Non-pigmented ciliary epithelial cell (primary cell): ENCODE data around the gene CNNM2.
"Not testable (repeated sequence)": the region's sequence is repeated elsewhere in the genome, so short reads cannot be mapped to it uniquely, and the experiment has no call there.

ENCODE experiments used
- DNase-seq: peaks from one replicate; pipeline ENCODE4 v3.0.0-alpha.2; 2010; ENCODE audit warnings: low read depth

Gene CNNM2

DNA sequence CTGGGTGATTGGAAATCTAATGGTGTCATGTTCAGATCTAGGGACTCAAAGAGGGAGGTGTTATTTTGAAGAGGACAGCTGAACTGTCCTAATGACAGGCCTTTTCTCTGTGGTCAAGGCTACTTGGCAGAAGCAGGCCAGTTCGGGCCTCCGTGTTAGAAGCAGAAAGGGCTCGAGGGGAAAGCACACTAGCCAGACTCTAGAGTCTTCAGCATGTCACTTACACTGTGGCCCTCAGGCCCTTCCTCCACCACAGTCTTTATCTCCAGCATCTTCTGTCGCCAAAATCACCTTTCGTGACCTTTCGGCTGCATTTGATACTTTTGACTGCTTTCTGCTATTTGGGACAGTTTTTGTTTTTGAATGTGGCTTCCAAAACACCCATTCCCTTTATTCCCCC is 123.3 kb downstream of the CNNM2 start:
- no peak for DNase-seq

DNA sequence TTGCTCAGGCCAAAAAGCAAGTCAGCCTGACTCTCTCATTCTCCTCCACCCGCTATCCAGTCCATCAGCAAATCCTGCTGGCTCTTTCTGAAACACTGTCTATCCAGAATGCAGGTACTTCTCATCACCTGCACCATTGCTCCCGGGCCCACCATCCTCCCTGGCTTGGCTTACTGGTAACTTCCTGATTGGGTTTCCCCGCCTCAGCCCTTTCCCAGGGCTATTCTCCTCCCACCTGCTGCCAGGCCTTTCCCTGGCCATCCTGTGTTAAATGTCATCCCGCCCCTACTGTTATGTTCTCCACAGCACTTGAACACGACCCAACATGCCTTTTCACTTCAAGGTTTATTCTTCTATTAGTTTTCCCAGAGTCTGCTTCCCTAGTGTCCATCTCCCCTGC is 124.0 kb downstream of the CNNM2 start:
- DNase-seq = no peak

DNA sequence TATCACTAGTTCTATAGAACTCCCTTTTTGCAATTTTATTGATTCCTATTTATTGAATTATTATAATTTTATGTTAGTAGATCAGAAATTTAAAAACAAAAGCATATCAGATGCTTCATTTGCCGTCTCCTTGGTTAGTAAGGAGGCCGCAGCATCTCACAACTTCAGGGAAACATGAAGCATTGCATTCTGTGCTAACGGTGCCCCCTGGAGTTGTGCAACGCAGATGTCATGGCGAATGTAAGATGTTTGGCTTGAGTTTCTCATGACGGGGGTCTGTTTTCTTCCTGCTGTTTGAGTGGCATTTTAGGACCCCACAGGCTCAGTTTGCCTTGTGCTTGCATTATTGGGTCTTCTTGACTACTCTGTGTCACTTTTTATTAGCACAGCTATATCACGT is 124.8 kb downstream of the CNNM2 start:
- no peak for DNase-seq

DNA sequence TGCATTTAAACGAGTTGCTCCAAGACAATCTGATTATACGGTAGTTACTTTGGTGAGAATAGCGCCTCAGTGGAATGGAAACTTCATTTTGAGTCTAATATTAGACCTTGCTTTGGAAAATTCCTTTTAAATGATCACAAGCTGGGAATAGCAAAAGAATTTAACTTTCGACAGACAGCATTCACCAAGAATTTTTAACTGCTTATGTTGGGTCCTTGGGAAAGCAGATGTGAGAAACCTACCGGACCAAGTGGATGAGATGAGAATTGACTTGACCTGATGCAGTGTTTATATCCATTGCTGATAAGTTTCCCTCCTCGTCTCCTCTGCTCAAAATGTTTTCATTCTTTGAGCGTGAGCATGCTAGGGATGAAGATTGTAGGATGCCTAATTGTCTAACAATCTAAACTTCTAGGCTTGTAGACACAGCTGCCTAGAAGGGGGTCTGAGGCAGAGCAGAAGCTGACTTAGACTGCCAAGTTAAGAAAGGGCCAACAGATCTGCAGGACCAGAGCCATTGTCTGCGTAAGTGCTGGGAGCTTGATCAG is 126.9 kb downstream of the CNNM2 start:
- peak; percentile 85 for DNase-seq

DNA sequence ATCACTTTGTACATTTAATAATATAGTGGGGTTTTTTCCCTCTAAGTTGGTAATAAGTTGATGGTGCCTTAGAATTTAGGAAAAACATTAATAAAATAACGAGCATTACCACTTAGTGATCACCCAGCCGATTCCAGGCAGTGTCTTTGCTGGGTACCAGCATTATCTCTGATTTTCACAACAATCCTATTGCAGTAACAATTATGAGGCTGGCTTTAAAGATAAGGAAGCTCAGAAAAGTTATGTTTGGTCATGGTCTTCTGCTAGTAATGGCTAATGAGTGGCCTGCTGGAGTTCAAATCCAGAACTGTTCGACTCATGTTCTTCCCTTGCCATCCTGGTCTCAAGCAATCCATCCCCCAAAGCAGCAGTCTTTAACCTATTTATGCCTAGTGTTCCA is 127.9 kb downstream of the CNNM2 start:
- DNase-seq = no peak

DNA sequence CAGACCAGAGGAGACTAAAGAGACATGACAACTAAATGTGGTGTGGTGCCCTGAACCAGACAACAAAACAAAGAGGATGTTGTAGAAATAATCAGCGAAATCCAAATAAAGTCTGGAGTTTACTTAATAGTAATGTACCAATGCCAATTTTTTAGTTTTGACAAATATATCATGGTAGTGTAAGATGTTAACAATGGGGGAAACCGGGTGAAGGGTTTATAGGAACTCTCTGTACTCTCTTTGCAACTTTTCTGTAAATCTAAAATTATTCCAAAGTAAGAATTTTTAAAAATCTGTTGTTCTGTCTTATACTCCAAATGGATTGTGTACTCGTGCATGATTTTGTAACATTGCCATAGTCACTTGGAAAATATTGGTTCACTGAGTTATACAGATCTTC is 129.3 kb downstream of the CNNM2 start:
- DNase-seq = no peak

DNA sequence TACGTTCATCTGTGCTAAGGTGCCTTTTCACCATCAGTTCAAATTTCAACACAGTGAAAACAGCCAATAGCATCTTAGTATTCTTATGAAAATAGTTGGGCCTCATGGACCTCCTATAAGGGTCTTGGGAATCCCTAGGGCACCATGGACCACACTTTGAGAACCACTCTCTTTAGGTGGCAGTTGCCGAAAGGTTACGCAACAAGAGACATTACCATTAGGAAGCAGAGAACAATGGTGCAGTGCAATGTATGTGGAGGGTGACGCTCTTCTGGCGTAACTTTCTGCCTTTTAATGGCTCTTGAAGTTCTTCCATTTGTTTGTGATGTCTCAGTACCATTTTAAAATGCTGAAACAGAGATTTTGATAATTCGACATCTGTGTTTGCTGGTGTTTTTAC is 131.1 kb downstream of the CNNM2 start:
- no peak for DNase-seq

DNA sequence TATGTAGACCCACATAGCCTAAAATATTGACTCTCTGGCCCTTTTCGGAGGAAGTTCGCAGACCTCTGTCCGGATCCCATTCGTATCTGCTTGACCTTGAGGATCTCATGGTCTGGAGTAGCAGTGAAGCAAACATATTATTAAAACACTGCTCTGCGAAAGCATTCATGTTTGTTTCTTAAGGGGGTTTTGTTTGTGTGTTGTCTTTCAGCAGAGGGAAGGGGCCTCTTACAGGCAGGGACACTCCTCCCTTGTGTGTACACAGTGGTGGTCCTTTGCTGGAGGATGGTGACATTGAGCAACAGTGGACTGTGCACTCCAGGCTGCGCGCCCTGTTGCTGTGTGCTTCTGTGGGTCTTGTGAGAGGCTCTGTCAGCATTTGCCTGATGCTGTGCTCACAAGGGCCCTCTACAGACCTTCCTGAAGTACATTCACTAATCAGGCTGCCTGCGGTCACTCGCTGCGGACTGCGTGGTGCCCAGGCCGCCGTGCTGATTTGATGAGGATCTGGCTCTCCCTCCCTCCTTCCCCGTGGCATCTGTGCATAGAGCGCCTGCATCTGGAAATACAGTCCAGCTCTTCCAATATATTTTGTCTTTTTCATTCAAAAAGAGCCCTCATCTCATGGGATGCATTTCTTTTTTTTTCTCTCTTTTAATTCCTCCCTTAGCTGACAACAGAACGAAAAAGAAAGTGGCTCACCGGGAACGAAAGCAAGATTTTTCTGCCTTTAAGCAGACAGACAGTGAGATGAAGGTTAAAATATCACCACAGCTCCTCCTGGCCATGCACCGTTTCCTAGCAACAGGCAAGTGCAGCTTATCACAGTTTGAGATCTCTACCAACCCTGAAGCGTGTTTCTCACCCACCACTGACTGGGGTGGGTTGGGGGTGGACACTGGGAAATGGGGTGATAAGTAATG is 135.8 kb downstream of the CNNM2 start:
- DNase-seq = peak; percentile 41

DNA sequence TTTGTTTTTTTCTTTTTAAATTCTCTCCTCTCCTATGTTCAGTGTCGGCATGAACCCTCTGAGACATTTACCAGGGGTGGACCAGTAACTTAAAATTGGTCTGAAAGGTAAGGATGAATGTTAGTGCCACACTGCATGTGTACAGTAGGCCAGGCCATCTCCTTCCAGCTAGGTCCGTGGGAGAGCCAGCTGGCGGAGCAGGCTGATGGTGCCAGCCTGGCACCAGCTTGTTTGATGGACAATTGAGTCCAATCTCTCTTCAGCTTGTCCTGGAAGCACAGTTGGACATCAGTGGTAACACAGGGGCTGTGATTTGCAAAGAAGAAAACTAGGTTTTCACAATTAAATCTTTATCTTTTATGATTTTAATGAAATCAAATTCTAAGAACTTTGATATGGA is 136.5 kb downstream of the CNNM2 start:
- no peak for DNase-seq

DNA sequence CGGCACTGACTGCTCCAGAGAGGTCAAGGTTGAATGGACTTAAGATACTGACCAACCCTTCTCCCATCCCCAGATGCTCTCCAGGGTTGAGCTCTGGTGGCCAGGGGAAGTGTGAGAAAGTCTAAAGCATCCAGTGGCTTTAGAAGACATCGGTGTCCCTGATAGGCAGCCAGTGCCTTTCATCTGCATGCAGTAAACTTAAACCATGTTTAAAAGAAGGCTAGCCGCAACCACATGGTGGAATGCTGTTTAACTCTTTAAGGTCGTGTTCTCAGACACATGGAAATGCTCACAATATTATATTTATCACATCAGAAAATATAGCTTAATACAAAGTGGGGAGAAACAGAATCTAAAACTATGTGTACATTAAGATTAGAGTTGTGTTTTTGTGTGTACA is 137.0 kb downstream of the CNNM2 start:
- no peak for DNase-seq

DNA sequence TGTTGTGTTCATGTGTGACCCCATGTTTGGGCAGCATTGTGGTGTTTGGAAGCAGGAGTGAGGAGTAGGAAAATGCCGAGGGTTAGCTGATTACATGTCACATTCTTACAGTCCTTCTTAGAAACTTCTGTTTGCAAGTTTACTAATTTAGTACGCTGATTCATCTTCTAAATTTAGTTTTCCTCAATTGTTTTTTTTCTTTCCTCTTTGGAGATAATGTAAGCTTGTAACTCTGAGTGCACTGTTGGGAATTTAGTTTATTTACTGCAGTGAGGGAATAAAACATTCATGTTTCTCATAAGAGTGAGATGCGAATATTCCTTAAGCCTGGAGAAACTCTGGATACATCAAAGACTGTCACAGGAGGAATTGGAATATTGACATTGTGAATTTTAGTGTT is 139.9 kb downstream of the CNNM2 start:
- DNase-seq = no peak

DNA sequence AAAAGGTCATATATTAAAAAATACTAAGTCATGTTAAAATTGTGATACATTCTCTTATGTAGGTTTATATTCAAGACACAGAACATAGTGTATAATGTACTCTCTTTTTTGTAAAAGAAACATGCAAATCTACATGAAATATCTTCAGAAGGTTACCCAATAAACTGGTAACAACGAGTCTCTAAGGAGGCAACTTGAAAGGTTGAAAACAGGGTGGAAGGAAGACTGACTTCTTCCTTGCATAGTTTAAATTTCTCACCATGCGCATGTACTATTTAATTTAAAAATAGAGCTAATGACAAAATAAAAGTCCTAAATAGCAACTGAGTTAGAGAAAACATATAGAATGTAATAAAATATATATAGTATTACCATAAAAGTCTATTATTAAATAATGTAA is 142.5 kb downstream of the CNNM2 start:
- DNase-seq = no peak

DNA sequence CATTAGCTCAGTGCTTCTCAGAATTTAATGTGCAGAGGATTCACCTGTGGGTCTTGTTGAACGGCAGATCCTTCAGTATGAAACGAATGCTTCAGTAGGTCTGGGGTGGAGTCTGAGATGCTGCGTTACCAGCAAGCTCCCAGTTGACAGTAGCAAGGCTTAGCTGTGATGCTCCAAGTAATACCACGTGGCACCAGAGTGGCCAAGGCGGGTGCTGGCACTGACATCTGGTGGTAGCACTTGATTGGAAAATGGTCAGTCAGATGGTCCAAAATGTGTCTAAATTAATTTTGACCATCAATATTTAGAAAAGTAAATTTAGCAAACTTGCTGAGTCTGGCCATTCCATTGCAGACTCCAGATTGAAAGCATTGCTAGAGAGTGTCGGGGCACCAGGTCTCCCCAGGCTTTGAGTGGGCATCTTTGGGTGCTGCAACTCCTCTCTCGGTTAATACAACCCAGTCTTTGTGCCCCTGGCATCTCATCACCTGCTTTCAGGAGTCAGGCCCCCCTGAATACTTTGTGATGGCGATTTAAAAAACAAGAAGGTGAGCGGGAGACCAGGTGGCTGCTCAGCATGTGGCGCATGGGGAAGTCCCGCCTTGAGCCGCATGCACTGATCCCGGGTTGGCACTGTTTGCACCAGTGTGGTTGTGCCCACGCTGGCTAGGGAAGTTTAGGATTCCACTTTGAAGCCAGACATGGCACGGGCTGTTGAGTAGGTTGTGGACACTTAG is 144.9 kb downstream of the CNNM2 start:
- DNase-seq = no peak

DNA sequence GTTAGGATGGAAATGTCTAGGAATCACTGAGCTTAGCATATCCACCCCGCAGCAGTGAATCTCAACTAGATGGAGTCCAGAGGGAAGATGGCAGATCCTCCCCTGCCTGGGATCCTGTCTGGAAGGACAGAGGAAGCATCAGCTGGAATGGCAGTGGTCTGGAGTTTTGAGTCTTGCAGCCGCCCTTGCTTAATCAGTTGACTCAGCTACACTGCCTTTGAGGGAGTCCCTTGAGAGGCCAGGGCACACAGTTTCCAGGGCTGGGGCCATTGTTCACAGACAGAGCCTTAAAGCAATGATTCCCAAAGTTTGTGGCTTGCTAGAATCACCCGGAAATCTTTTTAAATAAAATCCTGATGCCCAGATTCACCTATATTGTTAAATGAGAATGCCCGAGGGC is 146.9 kb downstream of the CNNM2 start:
- no peak for DNase-seq

DNA sequence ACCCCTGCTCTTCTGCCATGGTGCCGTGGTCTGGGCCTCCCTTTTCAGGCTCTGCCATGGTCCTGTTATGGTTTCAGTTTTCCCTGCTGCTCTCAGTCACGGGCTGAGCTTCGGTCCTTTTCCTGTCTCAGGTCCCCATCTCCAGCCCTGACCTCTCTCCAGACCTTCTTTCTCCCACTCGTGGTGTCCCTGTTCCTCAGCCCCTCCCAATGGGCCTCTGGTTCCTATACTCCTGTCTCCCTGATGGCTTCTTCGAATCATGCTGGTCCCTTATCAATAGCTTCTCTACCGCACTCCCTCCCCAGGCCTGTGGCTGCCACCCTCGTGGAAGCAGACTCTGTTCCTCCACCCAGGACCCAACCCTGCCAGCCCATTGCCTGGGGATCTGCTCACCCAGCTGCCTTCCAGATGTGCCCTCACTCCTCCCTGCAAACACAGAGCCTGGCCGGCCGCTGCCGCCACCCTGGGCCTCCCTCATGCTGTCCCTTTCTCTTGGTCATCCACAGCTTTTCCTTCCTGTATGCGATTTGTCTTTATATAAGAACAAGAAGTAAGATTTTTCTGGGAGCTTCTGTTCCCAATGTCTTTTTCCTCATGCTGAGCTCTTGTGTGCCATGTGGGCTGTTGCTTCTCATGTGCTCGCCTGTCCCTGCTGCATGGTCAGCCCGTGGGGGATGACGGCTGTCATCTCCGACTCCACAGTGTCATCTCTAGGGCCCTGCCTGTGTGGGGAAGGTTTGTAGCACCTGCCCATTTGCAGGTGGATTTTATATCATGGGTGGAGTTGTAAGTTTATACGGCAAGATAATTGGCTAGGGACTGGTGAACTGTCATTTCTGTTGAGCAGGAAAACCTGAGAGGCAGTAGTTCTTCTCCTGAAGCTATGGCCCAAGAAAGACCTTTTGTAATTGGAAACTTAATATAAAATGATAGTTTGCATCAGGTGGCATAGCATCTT is 148.3 kb downstream of the CNNM2 start:
- DNase-seq = no peak

DNA sequence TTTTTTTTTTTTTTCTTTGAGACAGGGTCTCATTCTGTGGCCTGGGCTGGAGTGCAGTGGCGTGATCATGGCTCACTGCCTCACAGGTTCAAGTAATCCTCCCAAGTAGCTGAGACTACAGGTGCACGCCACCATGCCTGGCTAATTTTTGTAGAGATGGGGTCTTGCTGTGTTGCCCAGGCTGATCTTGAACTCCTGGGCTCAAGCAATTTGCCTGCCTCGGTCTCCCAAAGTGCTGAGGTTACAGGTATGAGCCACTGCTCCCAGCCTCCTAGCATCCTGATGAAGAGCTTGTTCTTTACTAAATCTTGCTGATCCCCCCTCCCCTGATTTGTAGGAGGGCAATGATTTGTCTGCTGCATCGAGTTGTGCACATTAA is 149.0 kb downstream of the CNNM2 start:
- DNase-seq = not testable (repeated sequence)

DNA sequence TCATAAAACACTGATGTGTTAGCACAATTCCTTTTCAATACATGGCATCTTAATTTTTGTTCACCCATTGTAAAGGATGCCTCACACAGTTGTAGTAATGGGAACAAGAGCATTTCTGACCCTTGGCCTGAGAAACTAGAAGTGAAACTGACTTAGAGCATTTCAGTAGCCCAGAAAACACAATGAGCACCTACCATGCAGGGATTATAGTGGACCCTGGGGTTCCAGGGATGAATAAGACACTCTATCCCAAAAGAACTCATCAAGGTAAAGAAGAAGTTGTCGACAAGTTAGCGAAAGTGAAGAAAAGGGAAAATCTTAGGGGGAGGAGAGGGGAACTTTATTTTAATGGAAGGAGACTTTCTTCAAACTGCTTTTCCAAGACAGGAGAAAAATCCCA is 149.4 kb downstream of the CNNM2 start:
- no peak for DNase-seq

DNA sequence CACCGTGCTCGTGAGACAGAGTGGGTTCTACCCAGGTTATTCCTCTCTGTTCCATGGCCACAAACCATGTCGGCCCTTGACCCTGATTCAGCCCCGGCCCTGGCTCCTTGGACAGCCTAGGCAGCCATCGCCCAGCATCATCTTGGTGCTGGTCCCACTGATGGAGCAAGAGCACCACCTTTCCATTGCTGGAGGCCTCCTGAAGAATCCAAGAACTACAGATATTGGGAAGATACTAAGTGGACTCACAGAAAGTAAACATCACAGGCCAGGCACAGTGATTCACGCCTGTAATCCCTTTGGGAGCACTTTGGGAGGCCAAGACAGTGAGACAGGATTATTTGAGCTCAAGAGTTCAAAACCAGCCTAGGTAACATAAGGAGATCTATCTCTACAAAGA is 149.9 kb downstream of the CNNM2 start:
- no peak for DNase-seq

DNA sequence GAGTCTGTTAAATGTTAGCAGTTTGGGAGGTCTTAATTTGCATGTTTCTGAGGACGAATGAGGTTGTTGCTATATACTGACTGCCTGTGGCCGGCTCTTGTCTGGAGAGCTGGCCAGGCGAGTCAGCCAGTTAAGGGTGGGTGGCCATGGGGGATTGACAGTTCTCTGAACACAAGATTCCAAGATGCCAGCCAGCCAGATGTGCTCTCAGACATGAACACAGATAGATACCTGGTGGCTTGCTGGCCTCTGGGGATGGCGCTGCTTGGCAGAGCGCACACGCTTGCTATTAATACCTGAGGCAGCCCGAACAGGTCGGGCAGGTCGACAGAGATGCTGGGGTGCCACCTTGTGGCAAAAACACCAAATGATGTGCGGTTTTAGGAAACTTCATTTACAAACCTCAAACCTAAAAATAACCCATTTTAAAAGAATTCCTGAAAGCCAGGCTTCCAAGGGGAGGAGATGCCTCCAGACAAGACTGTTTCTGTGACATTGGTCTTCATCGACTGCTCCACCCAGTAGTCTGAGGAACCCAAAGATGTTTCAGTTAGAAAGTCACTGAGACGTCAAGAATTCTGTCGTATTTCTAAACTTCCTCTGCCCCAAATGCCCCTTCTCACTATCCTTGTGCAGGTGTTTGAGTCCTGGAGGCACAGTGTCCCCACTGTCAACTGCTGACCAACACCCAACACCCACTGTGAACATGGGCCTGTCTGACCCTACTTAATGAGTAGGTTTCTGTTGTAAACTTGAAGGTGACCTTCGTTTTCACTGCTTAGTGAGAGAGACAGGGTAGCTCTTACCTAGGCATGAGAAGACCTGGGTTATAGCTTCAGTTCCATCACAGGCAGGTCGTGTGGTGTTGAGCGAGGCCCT is 151.6 kb downstream of the CNNM2 start:
- no peak for DNase-seq

DNA sequence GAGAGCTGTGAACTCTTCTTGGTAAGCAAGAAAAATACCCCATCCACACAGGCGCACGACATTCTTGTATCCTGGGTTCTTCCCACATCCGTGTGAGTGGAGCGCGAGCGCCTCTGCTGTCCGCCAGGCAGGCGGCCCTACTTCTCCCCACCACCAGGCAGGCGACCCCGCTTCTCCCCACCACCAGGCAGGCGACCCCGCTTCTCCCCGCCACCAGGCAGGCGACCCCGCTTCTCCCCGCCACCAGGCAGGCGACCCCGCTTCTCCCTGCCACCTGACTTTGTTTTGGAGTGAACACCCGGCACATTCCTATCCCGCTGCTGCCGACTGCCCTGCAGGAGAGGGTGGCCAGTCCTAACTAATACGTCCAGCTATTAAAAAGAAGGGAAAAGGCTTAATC is 154.2 kb downstream of the CNNM2 start:
- DNase-seq = no peak

DNA sequence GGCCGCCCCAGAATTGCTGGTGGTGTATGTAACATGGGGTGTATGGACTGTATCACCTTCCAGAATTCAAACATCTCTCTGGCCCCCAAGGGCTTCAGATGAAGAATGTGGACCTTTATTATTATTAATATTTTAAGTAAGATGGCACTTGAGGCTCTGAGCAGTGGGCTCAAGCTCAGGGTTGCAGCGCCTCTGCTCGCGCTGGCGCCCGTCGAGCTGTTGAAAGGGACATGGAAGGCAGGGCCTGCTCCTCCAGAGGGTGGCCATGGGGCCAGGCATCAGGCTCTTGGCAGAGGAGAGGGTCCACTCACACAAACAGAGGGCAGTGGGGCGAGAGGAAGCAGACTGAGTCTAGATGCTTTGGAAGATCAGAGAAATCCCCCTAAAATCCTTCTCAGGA is 154.8 kb downstream of the CNNM2 start:
- no peak for DNase-seq
